ENCODE results near the gene PLEKHA1.

- TF ChIP-seq EP300 (IDR thresholded peaks at IDR 0.05) (no peak), CTCF (IDR thresholded peaks at IDR 0.05) (no peak)
These were observed 4.5 kb downstream of the PLEKHA1 start for GRCh38 chr10:122379041-122379440.
